ENCODE measurements around the gene ANO6. TPM values are rescaled to one million over a fixed set of nuclear protein-coding genes. Genes with fewer than 3 reads are reported as not detected.

Gene ANO6
- total RNA-seq, 1 experiment from 2014 or later: 51.4 TPM

DNA sequence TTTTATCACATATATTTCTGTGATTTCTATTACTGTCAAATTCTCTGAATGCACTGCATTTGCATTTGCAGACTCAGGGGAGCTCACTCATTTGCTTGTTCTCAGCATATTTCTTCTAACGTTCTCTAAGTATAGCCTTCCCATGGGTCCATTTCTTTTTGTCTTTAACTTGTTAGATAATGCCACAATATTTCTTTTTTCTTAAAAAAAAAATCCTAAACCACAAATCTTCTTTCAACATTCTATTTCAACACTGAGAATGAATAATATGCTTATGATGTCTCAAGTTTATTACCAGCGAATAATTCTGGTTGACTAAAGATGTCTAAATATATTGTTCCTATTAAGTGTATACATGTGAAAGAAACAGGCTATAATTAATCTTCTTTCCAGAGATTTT lies 200.2 kb downstream of the ANO6 start:
- peaks cover 9% of the 10 kb centered on the region; the same call in 1 of the 2 replicates for H3F3A ChIP-seq (ENCODE audit: insufficient read depth, low read depth)
- no peaks in the 10 kb centered on the region for H3K79me2 ChIP-seq (ENCODE audit: low read depth)
- H3K36me3 ChIP-seq (ENCODE audit: low read depth): peaks cover 30% of the 10 kb centered on the region; the same call in 1 of the 2 replicates
- intact Hi-C loops (cut with micrococcal nuclease; ENCODE audit: unreplicated experiment): no loop called here
- peaks cover 3% of the 10 kb centered on the region; the same call in 1 of the 2 replicates for H4K20me1 ChIP-seq (ENCODE audit: insufficient read depth)
- no peak overlapping the region for H3K27ac ChIP-seq
- no peaks in the 10 kb centered on the region for H3K9me3 ChIP-seq (ENCODE audit: insufficient read depth, low read depth)
- ChIA-PET POLR2A (ENCODE audit: unreplicated experiment) (no interaction called here), CTCF (no interaction called here)
- no peaks in the 10 kb centered on the region for H3K9me2 ChIP-seq (ENCODE audit: insufficient read depth)
- H2AFZ ChIP-seq: no peak overlapping the region
- TF ChIP-seq, protein P1, sequence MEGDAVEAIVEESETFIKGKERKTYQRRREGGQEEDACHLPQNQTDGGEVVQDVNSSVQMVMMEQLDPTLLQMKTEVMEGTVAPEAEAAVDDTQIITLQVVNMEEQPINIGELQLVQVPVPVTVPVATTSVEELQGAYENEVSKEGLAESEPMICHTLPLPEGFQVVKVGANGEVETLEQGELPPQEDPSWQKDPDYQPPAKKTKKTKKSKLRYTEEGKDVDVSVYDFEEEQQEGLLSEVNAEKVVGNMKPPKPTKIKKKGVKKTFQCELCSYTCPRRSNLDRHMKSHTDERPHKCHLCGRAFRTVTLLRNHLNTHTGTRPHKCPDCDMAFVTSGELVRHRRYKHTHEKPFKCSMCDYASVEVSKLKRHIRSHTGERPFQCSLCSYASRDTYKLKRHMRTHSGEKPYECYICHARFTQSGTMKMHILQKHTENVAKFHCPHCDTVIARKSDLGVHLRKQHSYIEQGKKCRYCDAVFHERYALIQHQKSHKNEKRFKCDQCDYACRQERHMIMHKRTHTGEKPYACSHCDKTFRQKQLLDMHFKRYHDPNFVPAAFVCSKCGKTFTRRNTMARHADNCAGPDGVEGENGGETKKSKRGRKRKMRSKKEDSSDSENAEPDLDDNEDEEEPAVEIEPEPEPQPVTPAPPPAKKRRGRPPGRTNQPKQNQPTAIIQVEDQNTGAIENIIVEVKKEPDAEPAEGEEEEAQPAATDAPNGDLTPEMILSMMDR (conservative IDR thresholded peaks at IDR 0.05): no peak
- no peak for TF ChIP-seq EZH2 (IDR thresholded peaks at IDR 0.05; ENCODE audit: low read depth)
- H3K4me2 ChIP-seq: no peak overlapping the region
- no peaks in the 10 kb centered on the region for H3K4me1 ChIP-seq (replicated peaks; ENCODE audit: insufficient read depth)
- H3K27me3 ChIP-seq (ENCODE audit: insufficient read depth, low read depth): no peaks in the 10 kb centered on the region
- no peak overlapping the region for H3K4me3 ChIP-seq
- no peak for DNase-seq
- no TSS peak for BruUV-seq (replicated peaks)

DNA sequence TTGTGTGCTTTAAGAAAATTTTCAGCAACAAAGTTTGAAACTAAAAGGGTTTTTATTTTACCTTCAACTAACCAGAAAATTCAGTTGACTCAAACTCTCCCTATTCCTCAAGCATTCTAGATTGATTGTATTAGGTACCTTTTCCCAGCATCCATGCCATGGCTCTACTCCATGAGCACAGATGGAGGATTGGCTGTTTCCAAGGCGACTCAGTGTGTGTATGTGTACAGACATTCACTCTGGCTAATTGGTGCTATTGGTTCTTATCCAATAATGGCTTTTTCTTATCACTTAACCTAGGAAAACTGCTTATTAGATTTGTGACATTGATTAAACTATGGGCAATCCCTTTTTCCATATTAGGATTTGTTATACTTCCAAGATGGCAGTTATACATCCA lies 202.6 kb downstream of the ANO6 start:
- Histone ChIP-seq H3K4me1 (replicated peaks; ENCODE audit: insufficient read depth) (no peaks in the 10 kb centered on the region), H3F3A (ENCODE audit: insufficient read depth, low read depth) (peaks cover 9% of the 10 kb centered on the region; the same call in 1 of the 2 replicates), H3K9me2 (ENCODE audit: insufficient read depth) (no peaks in the 10 kb centered on the region), H3K27me3 (ENCODE audit: insufficient read depth, low read depth) (no peaks in the 10 kb centered on the region), H3K4me3 (no peak overlapping the region), H3K9me3 (ENCODE audit: insufficient read depth, low read depth) (no peaks in the 10 kb centered on the region), H2AFZ (no peak overlapping the region), H4K20me1 (ENCODE audit: insufficient read depth) (peaks cover 3% of the 10 kb centered on the region; the same call in 1 of the 2 replicates), H3K4me2 (no peak overlapping the region), H3K27ac (no peak overlapping the region), H3K36me3 (ENCODE audit: low read depth) (peaks cover 24% of the 10 kb centered on the region; the same call in 1 of the 2 replicates), H3K79me2 (ENCODE audit: low read depth) (no peaks in the 10 kb centered on the region)
- no peak for DNase-seq
- no TSS peak for BruUV-seq (replicated peaks)
- POLR2A ChIA-PET (ENCODE audit: unreplicated experiment): interaction anchor here (0.6 kb wide), 1 partner anchor 410 kb away, joined by 6 read pairs; no protein-coding TSS in a partner anchor
- intact Hi-C loops (cut with micrococcal nuclease; ENCODE audit: unreplicated experiment): no loop called here
- CTCF ChIA-PET: no interaction called here
- TF ChIP-seq, protein P1 (conservative IDR thresholded peaks at IDR 0.05): no peak
- no peak for TF ChIP-seq EZH2 (IDR thresholded peaks at IDR 0.05; ENCODE audit: low read depth)

DNA sequence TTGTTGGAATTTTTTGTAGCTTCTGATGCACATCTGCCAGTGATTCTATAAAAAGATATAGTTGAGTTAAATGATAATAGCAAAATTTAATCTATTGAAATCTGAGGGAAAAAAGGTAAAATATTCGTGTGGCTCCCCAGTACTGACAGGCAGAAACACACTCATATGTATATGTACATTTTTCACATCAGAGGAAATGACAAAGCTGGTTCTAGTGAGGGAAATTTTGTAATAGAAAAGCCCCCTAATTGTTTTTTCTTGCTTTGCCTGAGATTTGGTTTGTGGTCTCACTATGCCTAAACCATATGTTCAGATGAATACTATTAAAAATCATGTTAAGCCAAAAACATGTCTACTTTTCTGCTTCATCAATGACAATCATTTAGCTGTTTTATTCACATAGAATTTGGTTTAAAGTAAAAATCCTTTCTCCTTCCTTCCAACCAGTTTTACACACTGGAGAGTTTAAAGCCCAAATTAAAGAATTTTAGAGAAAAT lies 203.5 kb downstream of the ANO6 start:
- ChIA-PET POLR2A (ENCODE audit: unreplicated experiment) (interaction anchor here (0.5 to 0.6 kb wide), 3 partner anchors 14 to 409 kb away, joined by 3 to 6 read pairs (median 3); no protein-coding TSS in a partner anchor), CTCF (interaction anchor here (0.5 kb wide), 1 partner anchor 15 kb away, joined by 7 read pairs; no protein-coding TSS in a partner anchor)
- Histone ChIP-seq H3K27me3 (ENCODE audit: insufficient read depth, low read depth) (no peaks in the 10 kb centered on the region), H3K36me3 (ENCODE audit: low read depth) (peaks cover 24% of the 10 kb centered on the region; the same call in 1 of the 2 replicates), H4K20me1 (ENCODE audit: insufficient read depth) (peaks cover 3% of the 10 kb centered on the region; the same call in 1 of the 2 replicates), H3F3A (ENCODE audit: insufficient read depth, low read depth) (peaks cover 8% of the 10 kb centered on the region; the same call in 1 of the 2 replicates), H3K4me3 (no peak overlapping the region), H3K79me2 (ENCODE audit: low read depth) (no peaks in the 10 kb centered on the region), H3K4me2 (no peak overlapping the region), H3K27ac (no peak overlapping the region), H2AFZ (no peak overlapping the region), H3K4me1 (replicated peaks; ENCODE audit: insufficient read depth) (no peaks in the 10 kb centered on the region), H3K9me3 (ENCODE audit: insufficient read depth, low read depth) (no peaks in the 10 kb centered on the region), H3K9me2 (ENCODE audit: insufficient read depth) (no peaks in the 10 kb centered on the region)
- BruUV-seq (replicated peaks): no TSS peak
- intact Hi-C loops (cut with micrococcal nuclease; ENCODE audit: unreplicated experiment): no loop called here
- no peak for TF ChIP-seq EZH2 (IDR thresholded peaks at IDR 0.05; ENCODE audit: low read depth)
- TF ChIP-seq, protein P1 (conservative IDR thresholded peaks at IDR 0.05): no peak
- DNase-seq: no peak
